GM12874 (cell line): ENCODE results near the gene LTBP3.

Experiments
- TF ChIP-seq, protein P1 (sequence below): IDR thresholded peaks from 2 replicates; pipeline ENCODE4 v1.5.1; 2011; ENCODE audit warnings: low read depth, mild to moderate bottlenecking, control low read depth, low read length, moderate library complexity; ENCODE audit not compliant: insufficient read depth

The LTBP3 gene

DNA sequence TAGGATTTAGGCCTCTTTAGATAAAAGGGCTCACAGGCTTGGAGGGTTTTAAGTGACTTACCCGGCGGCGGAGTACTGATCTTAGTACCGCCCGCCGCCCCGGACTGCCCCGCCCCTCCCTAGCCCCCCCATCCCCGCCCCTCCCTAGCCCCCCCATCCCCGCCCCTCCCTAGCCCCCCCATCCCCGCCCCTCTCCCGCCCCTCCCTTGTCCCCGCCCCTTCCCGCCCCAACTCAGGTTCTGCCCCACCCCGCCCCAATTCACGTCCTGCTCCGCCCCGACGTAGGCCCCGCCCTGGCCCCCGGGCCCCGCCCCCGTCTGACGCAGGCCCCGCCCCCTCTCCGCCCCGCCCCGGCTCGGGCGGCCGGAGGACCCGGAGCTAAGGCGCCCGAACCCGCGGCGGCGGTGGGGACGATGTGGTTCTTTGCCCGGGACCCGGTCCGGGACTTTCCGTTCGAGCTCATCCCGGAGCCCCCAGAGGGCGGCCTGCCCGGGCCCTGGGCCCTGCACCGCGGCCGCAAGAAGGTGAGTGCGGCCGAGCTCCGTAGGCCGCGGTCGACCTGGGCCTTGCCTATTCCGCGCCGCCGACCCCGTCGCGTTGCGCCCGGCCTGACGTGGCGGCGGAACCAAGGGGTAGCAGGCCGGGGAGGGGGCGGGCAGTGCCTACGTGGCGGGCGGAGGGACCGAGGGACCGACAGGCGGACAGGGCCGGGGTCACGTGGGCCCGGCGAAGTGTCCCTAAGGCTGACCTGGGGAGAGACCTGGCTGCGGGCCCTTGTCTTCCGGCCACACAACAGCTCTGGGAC, 33.2 kb downstream of the LTBP3 start, which contains the start of gene SCYL1:
TSS of gene SCYL1 (plus strand) at position 343 of the 805 bp plus-strand sequence. CDS start at position 414, 71 bp downstream.
- TF ChIP-seq, protein P1, sequence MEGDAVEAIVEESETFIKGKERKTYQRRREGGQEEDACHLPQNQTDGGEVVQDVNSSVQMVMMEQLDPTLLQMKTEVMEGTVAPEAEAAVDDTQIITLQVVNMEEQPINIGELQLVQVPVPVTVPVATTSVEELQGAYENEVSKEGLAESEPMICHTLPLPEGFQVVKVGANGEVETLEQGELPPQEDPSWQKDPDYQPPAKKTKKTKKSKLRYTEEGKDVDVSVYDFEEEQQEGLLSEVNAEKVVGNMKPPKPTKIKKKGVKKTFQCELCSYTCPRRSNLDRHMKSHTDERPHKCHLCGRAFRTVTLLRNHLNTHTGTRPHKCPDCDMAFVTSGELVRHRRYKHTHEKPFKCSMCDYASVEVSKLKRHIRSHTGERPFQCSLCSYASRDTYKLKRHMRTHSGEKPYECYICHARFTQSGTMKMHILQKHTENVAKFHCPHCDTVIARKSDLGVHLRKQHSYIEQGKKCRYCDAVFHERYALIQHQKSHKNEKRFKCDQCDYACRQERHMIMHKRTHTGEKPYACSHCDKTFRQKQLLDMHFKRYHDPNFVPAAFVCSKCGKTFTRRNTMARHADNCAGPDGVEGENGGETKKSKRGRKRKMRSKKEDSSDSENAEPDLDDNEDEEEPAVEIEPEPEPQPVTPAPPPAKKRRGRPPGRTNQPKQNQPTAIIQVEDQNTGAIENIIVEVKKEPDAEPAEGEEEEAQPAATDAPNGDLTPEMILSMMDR, result no peak

DNA sequence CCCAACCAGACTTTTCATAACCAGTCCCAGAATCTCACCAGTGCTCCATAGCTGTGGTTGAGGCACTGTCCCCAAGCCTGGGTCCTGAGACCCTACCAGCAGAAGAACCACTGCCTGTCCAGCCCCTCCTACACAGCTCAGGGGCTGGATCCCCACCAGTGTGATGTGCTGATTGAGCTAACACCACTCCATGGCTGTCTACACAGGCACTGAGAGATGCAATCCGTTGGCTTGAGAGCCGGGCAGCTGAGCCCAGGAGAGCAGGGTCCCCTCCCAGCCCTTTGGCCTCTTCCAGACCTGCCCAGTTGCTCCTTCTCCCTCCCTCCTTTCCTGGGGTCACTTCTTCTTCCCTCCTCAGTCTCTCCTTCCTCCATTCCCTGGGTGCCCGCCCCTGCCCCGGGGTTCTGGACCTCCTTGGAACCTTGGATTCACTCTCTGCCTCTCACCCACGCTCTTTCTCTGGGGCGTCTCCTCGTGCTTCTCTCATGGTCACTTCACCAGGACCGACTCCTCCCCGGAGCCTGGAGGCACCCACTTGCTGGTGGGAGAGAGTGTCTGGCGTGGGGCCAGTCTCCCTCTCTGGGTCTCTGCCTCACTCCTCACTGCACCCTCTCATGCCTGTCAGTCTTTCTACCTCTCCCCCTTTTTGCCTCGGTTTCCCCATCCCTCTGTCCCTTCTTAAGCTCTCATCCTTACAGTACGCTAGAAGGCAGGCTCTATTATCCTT, 34.0 kb downstream of the LTBP3 start:
- TF ChIP-seq, protein P1, result no peak

DNA sequence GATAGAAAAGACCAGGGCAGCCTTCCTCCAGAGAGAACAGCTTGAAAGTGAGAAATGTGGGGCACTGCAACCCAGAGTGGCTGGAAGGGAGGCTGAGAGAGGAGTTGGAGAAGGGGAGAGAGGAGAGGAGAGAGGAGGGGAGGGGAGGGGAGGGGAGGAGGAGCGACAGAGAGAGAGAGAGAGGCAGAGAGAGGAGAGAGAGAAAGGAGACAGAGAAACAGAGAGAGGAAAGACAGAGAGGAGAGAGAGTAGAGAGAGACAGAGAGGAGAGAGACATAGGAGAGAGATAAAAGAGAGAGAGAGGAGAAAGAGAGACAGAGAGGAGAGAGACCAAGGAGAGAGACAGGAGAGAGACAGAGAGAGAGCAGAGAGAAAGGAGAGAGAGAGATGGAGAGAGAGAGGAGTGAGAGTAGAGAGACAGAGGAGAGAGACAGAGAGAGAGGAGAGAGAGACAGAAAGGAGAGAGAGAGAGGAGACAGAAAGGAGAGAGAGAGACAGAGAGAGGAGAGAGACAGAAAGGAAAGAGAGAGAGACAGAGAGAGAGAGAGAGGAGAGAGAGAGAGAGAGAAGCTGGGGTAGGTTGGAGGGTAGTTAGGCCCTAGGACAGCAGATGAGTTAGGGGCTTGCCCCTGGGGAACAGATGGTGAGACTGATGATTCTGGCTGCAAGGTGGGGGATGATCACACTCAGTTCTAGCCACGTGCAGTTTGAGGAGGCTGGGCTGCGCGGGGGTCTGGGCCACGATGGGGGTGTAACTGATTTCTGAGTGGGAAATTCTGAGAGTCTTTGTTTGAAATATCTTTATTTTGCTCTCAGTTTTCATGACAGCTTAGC, 41.8 kb downstream of the LTBP3 start:
- TF ChIP-seq, protein P1, result no peak

DNA sequence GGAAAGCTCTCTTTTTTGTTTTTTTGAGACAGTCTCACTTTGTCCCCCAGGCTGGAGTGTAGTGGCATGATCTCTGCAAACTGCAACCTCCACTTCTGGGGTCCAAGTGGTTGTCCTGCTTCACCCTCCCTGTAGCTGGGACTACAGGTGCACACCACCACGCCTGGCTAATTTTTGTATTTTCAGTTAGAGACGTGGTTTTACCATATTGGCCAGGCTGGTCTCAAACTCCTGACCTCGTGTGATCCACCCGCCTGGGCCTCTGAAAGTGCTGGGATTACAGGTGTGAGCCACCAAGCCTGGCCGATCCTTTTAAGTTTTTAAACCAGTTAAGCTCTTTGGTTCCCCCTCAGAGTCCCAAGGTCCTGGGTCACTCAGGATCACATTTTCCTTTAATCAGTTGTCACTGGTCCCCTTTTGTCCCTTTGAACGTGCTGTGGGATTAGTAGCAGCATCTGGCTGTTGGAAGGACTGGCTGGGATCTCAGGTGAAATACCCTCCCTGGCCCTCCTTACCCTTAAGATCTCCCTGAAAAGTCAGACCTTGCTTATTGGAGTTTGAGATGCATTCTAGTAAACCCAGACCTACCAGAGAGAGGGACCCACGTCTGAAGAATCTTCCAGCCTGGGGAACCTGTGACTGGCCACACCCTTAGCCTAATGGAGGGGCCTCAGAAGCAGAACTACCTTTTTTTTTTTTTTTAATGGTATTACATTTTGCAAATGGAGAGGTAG, 51.2 kb downstream of the LTBP3 start:
- TF ChIP-seq, protein P1, result no peak

DNA sequence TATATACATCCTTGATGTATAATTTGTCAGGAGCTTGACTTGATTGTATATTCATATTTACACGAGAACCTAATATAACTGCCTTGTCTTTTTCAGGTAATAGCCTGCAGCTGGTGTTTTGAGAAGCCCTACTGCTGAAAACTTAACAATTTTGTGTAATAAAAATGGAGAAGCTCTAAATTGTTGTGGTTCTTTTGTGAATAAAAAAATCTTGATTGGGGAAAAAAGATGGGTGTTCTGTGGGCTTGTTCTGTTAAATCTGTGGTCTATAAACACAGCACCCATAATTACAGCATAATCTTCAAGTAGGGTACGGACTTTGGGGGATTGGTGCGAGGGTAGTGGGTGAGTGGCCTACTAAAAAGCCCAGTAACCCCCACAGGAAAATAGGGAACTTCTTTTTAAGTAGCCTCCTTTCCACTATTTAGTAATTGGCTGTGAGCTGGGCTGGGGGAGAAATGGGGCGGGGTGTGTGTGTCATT, 51.8 kb downstream of the LTBP3 start:
- TF ChIP-seq, protein P1, result no peak

DNA sequence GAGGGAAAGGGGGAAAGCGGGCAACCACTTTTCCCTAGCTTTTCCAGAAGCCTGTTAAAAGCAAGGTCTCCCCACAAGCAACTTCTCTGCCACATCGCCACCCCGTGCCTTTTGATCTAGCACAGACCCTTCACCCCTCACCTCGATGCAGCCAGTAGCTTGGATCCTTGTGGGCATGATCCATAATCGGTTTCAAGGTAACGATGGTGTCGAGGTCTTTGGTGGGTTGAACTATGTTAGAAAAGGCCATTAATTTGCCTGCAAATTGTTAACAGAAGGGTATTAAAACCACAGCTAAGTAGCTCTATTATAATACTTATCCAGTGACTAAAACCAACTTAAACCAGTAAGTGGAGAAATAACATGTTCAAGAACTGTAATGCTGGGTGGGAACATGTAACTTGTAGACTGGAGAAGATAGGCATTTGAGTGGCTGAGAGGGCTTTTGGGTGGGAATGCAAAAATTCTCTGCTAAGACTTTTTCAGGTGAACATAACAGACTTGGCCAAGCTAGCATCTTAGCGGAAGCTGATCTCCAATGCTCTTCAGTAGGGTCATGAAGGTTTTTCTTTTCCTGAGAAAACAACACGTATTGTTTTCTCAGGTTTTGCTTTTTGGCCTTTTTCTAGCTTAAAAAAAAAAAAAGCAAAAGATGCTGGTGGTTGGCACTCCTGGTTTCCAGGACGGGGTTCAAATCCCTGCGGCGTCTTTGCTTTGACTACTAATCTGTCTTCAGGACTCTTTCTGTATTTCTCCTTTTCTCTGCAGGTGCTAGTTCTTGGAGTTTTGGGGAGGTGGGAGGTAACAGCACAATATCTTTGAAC, 52.5 kb downstream of the LTBP3 start:
- TF ChIP-seq, protein P1, result no peak
